ENCODE measurements around the gene WNT11.

The WNT11 gene

GRCh38 chr11:76206327-76207081 lies at the start of gene WNT11:
WNT11 (minus strand) TSS chr11:76206502; CDS start chr11:76206407, 95 bp downstream.
- Histone ChIP-seq H3K27ac (ENCODE audit: low read depth in 2 of 2, low read length in 2 of 2) (peak within 1 kb of the TSS; percentile 9 to 58), H3K27me3 (ENCODE audit: control insufficient read depth in 2 of 2, insufficient read depth in 2 of 2, low read length in 2 of 2) (peaks cover 12 to 24% of the 10 kb centered on the region in 2 donors), H3K4me3 (ENCODE audit: low read length in 2 of 2) (peak within 1 kb of the TSS; percentile 75 to 79), H3K4me1 (ENCODE audit: control insufficient read depth in 2 of 2, insufficient read depth in 2 of 2, low read length in 2 of 2) (peaks cover 41 to 47% of the 10 kb centered on the region in 2 donors), H3K36me3 (ENCODE audit: control insufficient read depth in 2 of 2, insufficient read depth in 2 of 2, low read length in 2 of 2) (no peaks in the 10 kb centered on the region), H3K9me3 (ENCODE audit: control insufficient read depth in 2 of 2, low read length in 2 of 2) (no peaks in the 10 kb centered on the region), H3K9ac (ENCODE audit: low read depth in 1 of 2, low read length in 2 of 2) (peak within 1 kb of the TSS; percentile 41 to 74)

GRCh38 chr11:76253416-76253815 lies 47.1 kb upstream of the WNT11 start:
- Histone ChIP-seq H3K9ac (ENCODE audit: low read depth in 1 of 2, low read length in 2 of 2) (no peak overlapping the region), H3K4me3 (ENCODE audit: low read length in 2 of 2) (no peak overlapping the region), H3K4me1 (ENCODE audit: control insufficient read depth in 2 of 2, insufficient read depth in 2 of 2, low read length in 2 of 2) (peaks cover 0 to 4% of the 10 kb centered on the region in 2 donors), H3K27me3 (ENCODE audit: control insufficient read depth in 2 of 2, insufficient read depth in 2 of 2, low read length in 2 of 2) (no peaks in the 10 kb centered on the region), H3K36me3 (ENCODE audit: control insufficient read depth in 2 of 2, insufficient read depth in 2 of 2, low read length in 2 of 2) (no peaks in the 10 kb centered on the region), H3K9me3 (ENCODE audit: control insufficient read depth in 2 of 2, low read length in 2 of 2) (no peaks in the 10 kb centered on the region), H3K27ac (ENCODE audit: low read depth in 2 of 2, low read length in 2 of 2) (no peak overlapping the region)

GRCh38 chr11:76252631-76253070 lies 46.3 kb upstream of the WNT11 start:
- Histone ChIP-seq H3K9ac (ENCODE audit: low read depth in 1 of 2, low read length in 2 of 2) (no peak overlapping the region), H3K4me3 (ENCODE audit: low read length in 2 of 2) (no peak overlapping the region), H3K4me1 (ENCODE audit: control insufficient read depth in 2 of 2, insufficient read depth in 2 of 2, low read length in 2 of 2) (peaks cover 0 to 4% of the 10 kb centered on the region in 2 donors), H3K36me3 (ENCODE audit: control insufficient read depth in 2 of 2, insufficient read depth in 2 of 2, low read length in 2 of 2) (no peaks in the 10 kb centered on the region), H3K9me3 (ENCODE audit: control insufficient read depth in 2 of 2, low read length in 2 of 2) (no peaks in the 10 kb centered on the region), H3K27me3 (ENCODE audit: control insufficient read depth in 2 of 2, insufficient read depth in 2 of 2, low read length in 2 of 2) (no peaks in the 10 kb centered on the region), H3K27ac (ENCODE audit: low read depth in 2 of 2, low read length in 2 of 2) (no peak overlapping the region)

GRCh38 chr11:76251576-76251975 lies 45.3 kb upstream of the WNT11 start:
- H3K4me3 ChIP-seq (ENCODE audit: low read length in 2 of 2): no peak overlapping the region
- no peaks in the 10 kb centered on the region for H3K27me3 ChIP-seq (ENCODE audit: control insufficient read depth in 2 of 2, insufficient read depth in 2 of 2, low read length in 2 of 2)
- no peaks in the 10 kb centered on the region for H3K36me3 ChIP-seq (ENCODE audit: control insufficient read depth in 2 of 2, insufficient read depth in 2 of 2, low read length in 2 of 2)
- no peak overlapping the region for H3K27ac ChIP-seq (ENCODE audit: low read depth in 2 of 2, low read length in 2 of 2)
- H3K9ac ChIP-seq (ENCODE audit: low read depth in 1 of 2, low read length in 2 of 2): no peak overlapping the region
- H3K4me1 ChIP-seq (ENCODE audit: control insufficient read depth in 2 of 2, insufficient read depth in 2 of 2, low read length in 2 of 2): peaks cover 0 to 4% of the 10 kb centered on the region in 2 donors
- H3K9me3 ChIP-seq (ENCODE audit: control insufficient read depth in 2 of 2, low read length in 2 of 2): no peaks in the 10 kb centered on the region

- no peaks in the 10 kb centered on the region for H3K27me3 ChIP-seq (ENCODE audit: control insufficient read depth in 2 of 2, insufficient read depth in 2 of 2, low read length in 2 of 2)
- H3K27ac ChIP-seq (ENCODE audit: low read depth in 2 of 2, low read length in 2 of 2): no peak overlapping the region
- no peaks in the 10 kb centered on the region for H3K9me3 ChIP-seq (ENCODE audit: control insufficient read depth in 2 of 2, low read length in 2 of 2)
- H3K4me1 ChIP-seq (ENCODE audit: control insufficient read depth in 2 of 2, insufficient read depth in 2 of 2, low read length in 2 of 2): peaks cover 0 to 4% of the 10 kb centered on the region in 2 donors
- no peak overlapping the region for H3K9ac ChIP-seq (ENCODE audit: low read depth in 1 of 2, low read length in 2 of 2)
- H3K4me3 ChIP-seq (ENCODE audit: low read length in 2 of 2): no peak overlapping the region
- H3K36me3 ChIP-seq (ENCODE audit: control insufficient read depth in 2 of 2, insufficient read depth in 2 of 2, low read length in 2 of 2): no peaks in the 10 kb centered on the region
Measured at GRCh38 chr11:76251226-76251575, 44.9 kb upstream of the WNT11 start.

- Histone ChIP-seq H3K36me3 (ENCODE audit: control insufficient read depth in 2 of 2, insufficient read depth in 2 of 2, low read length in 2 of 2) (no peaks in the 10 kb centered on the region), H3K4me1 (ENCODE audit: control insufficient read depth in 2 of 2, insufficient read depth in 2 of 2, low read length in 2 of 2) (peaks cover 0 to 4% of the 10 kb centered on the region in 2 donors), H3K4me3 (ENCODE audit: low read length in 2 of 2) (no peak overlapping the region), H3K9ac (ENCODE audit: low read depth in 1 of 2, low read length in 2 of 2) (no peak overlapping the region), H3K9me3 (ENCODE audit: control insufficient read depth in 2 of 2, low read length in 2 of 2) (no peaks in the 10 kb centered on the region), H3K27ac (ENCODE audit: low read depth in 2 of 2, low read length in 2 of 2) (no peak overlapping the region), H3K27me3 (ENCODE audit: control insufficient read depth in 2 of 2, insufficient read depth in 2 of 2, low read length in 2 of 2) (no peaks in the 10 kb centered on the region)
Measured at GRCh38 chr11:76250520-76251225, 44.4 kb upstream of the WNT11 start.

- Histone ChIP-seq H3K4me1 (ENCODE audit: control insufficient read depth in 2 of 2, insufficient read depth in 2 of 2, low read length in 2 of 2) (peaks cover 0 to 4% of the 10 kb centered on the region in 2 donors), H3K9me3 (ENCODE audit: control insufficient read depth in 2 of 2, low read length in 2 of 2) (no peaks in the 10 kb centered on the region), H3K27me3 (ENCODE audit: control insufficient read depth in 2 of 2, insufficient read depth in 2 of 2, low read length in 2 of 2) (no peaks in the 10 kb centered on the region), H3K4me3 (ENCODE audit: low read length in 2 of 2) (no peak overlapping the region), H3K9ac (ENCODE audit: low read depth in 1 of 2, low read length in 2 of 2) (no peak overlapping the region), H3K36me3 (ENCODE audit: control insufficient read depth in 2 of 2, insufficient read depth in 2 of 2, low read length in 2 of 2) (no peaks in the 10 kb centered on the region), H3K27ac (ENCODE audit: low read depth in 2 of 2, low read length in 2 of 2) (no peak overlapping the region)
Measured at GRCh38 chr11:76249195-76249741, 43.0 kb upstream of the WNT11 start.

GRCh38 chr11:76248210-76248609 lies 41.9 kb upstream of the WNT11 start:
- Histone ChIP-seq H3K36me3 (ENCODE audit: control insufficient read depth in 2 of 2, insufficient read depth in 2 of 2, low read length in 2 of 2) (no peaks in the 10 kb centered on the region), H3K9ac (ENCODE audit: low read depth in 1 of 2, low read length in 2 of 2) (no peak overlapping the region), H3K4me1 (ENCODE audit: control insufficient read depth in 2 of 2, insufficient read depth in 2 of 2, low read length in 2 of 2) (peaks cover 0 to 4% of the 10 kb centered on the region in 2 donors), H3K4me3 (ENCODE audit: low read length in 2 of 2) (no peak overlapping the region), H3K27me3 (ENCODE audit: control insufficient read depth in 2 of 2, insufficient read depth in 2 of 2, low read length in 2 of 2) (no peaks in the 10 kb centered on the region), H3K9me3 (ENCODE audit: control insufficient read depth in 2 of 2, low read length in 2 of 2) (no peaks in the 10 kb centered on the region), H3K27ac (ENCODE audit: low read depth in 2 of 2, low read length in 2 of 2) (no peak overlapping the region)

- Histone ChIP-seq H3K4me3 (ENCODE audit: low read length in 2 of 2) (no peak overlapping the region), H3K27ac (ENCODE audit: low read depth in 2 of 2, low read length in 2 of 2) (no peak overlapping the region), H3K4me1 (ENCODE audit: control insufficient read depth in 2 of 2, insufficient read depth in 2 of 2, low read length in 2 of 2) (peaks cover 0 to 4% of the 10 kb centered on the region in 2 donors), H3K27me3 (ENCODE audit: control insufficient read depth in 2 of 2, insufficient read depth in 2 of 2, low read length in 2 of 2) (peaks cover 0 to 3% of the 10 kb centered on the region in 2 donors), H3K9me3 (ENCODE audit: control insufficient read depth in 2 of 2, low read length in 2 of 2) (no peaks in the 10 kb centered on the region), H3K9ac (ENCODE audit: low read depth in 1 of 2, low read length in 2 of 2) (no peak overlapping the region), H3K36me3 (ENCODE audit: control insufficient read depth in 2 of 2, insufficient read depth in 2 of 2, low read length in 2 of 2) (no peaks in the 10 kb centered on the region)
Measured at GRCh38 chr11:76247091-76247490, 40.8 kb upstream of the WNT11 start.

GRCh38 chr11:76246271-76246933 lies 40.1 kb upstream of the WNT11 start:
- no peaks in the 10 kb centered on the region for H3K36me3 ChIP-seq (ENCODE audit: control insufficient read depth in 2 of 2, insufficient read depth in 2 of 2, low read length in 2 of 2)
- H3K9ac ChIP-seq (ENCODE audit: low read depth in 1 of 2, low read length in 2 of 2): no peak overlapping the region
- H3K9me3 ChIP-seq (ENCODE audit: control insufficient read depth in 2 of 2, low read length in 2 of 2): no peaks in the 10 kb centered on the region
- H3K4me1 ChIP-seq (ENCODE audit: control insufficient read depth in 2 of 2, insufficient read depth in 2 of 2, low read length in 2 of 2): peaks cover 0 to 4% of the 10 kb centered on the region in 2 donors
- no peak overlapping the region for H3K4me3 ChIP-seq (ENCODE audit: low read length in 2 of 2)
- peaks cover 0 to 3% of the 10 kb centered on the region in 2 donors for H3K27me3 ChIP-seq (ENCODE audit: control insufficient read depth in 2 of 2, insufficient read depth in 2 of 2, low read length in 2 of 2)
- no peak overlapping the region for H3K27ac ChIP-seq (ENCODE audit: low read depth in 2 of 2, low read length in 2 of 2)
